SK-N-SH treated with all-trans-retinoic acid at 6 μM for 48 hours (cell line): ENCODE measurements around the gene ANKRD36.
"Not testable (repeated sequence)": the region's sequence is repeated elsewhere in the genome, so short reads cannot be mapped to it uniquely, and the experiment has no call there.

Source experiments
- ATAC-seq: fragments of 200-7000 bp; cut with Tn5 transposase; 3 replicates; pipeline ENCODE4 v1.9.1; 2020; ENCODE audit warnings: mild to moderate bottlenecking, moderate library complexity
- ARNTL ChIP-seq: fragments of 450-650 bp; formaldehyde crosslinking; IDR thresholded peaks from 2 replicates; pipeline ENCODE4 v1.5.0; 2020; ENCODE audit warnings: low read depth, mild to moderate bottlenecking, moderate library complexity, borderline replicate concordance
- OSR1 ChIP-seq: fragments of 250-450 bp; sonication (Bioruptor Pico); IDR thresholded peaks from 2 replicates; pipeline ENCODE4 v1.8.0; 2022; ENCODE audit warnings: moderate library complexity, mild to moderate bottlenecking, inconsistent platforms
- SNAI2 ChIP-seq: fragments of 250-450 bp; sonication (Bioruptor Pico); IDR thresholded peaks from 2 replicates; pipeline ENCODE4 v1.5.0; 2020; ENCODE audit warnings: mild to moderate bottlenecking, moderate library complexity
- TOX ChIP-seq: fragments of 250-450 bp; sonication (Bioruptor Pico); IDR thresholded peaks from 2 replicates; pipeline ENCODE4 v1.8.0; 2021; ENCODE audit warnings: mild to moderate bottlenecking, moderate library complexity, borderline replicate concordance
- ZC3H10 ChIP-seq: fragments of 250-450 bp; sonication (Bioruptor Pico); IDR thresholded peaks from 2 replicates; pipeline ENCODE4 v1.5.1; 2021; ENCODE audit warnings: mild to moderate bottlenecking, moderate library complexity
- ZFP30 ChIP-seq: fragments of 450-650 bp; formaldehyde crosslinking; IDR thresholded peaks from 2 replicates; pipeline ENCODE4 v1.5.0; 2022; ENCODE audit warnings: mild to moderate bottlenecking, moderate library complexity
- ZNF70 ChIP-seq: fragments of 450-650 bp; formaldehyde crosslinking; IDR thresholded peaks from 2 replicates; pipeline ENCODE4 v1.5.0; 2020; ENCODE audit warnings: mild to moderate bottlenecking, moderate library complexity
- TF ChIP-seq, protein P1 (sequence below): fragments of 250-450 bp; sonication (Bioruptor Pico); IDR thresholded peaks from 2 replicates; pipeline ENCODE4 v1.8.0; 2021; ENCODE audit warnings: low read depth, mild to moderate bottlenecking, moderate library complexity, borderline replicate concordance

Gene ANKRD36

DNA sequence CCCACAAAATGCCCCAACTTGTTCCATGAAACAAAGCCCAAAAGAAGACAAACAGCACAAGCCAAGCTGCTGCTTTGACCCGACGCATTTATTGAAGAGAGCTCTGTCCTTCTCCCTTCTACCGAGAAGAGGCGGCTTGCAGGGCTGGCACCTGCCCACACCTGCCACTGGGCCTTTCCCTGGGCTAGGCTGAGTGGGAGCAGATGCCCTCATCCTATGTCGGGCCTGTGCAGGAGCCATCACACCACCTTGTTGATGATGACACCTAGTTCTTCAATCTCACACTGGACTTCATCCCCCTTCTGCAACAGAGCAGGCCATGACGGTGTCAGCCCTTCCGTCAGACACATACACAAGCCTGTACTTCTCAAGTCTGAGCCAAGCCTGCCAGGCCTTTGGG, 29.4 kb upstream of the ANKRD36 start:
- ATAC-seq: not testable (repeated sequence)

- not testable (repeated sequence) for ATAC-seq
Measured at GRCh38 chr2:97085093-97085492, 27.9 kb upstream of the ANKRD36 start.

- ATAC-seq: not testable (repeated sequence)
Measured at GRCh38 chr2:97088706-97089105, 24.2 kb upstream of the ANKRD36 start.

DNA sequence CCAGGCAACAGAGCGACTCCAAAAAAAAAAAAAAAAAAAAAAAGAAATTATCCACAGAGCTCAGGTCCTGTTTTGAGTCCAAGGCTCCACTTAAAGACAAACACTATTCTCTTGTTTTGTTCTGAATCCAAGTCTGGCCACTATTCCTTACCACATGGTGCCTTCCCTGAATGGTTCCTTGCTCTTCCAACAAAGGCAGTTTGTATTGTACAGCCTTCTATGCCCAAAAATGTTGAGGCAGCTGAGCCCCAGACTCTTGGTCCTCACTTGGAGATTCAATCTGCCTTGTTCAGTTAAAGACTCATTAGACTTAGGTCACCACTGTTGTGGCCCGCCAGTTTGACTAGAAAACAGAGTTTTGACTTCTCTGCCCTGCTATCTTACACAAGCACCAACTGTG, 20.0 kb upstream of the ANKRD36 start:
- ATAC-seq: not testable (repeated sequence)

DNA sequence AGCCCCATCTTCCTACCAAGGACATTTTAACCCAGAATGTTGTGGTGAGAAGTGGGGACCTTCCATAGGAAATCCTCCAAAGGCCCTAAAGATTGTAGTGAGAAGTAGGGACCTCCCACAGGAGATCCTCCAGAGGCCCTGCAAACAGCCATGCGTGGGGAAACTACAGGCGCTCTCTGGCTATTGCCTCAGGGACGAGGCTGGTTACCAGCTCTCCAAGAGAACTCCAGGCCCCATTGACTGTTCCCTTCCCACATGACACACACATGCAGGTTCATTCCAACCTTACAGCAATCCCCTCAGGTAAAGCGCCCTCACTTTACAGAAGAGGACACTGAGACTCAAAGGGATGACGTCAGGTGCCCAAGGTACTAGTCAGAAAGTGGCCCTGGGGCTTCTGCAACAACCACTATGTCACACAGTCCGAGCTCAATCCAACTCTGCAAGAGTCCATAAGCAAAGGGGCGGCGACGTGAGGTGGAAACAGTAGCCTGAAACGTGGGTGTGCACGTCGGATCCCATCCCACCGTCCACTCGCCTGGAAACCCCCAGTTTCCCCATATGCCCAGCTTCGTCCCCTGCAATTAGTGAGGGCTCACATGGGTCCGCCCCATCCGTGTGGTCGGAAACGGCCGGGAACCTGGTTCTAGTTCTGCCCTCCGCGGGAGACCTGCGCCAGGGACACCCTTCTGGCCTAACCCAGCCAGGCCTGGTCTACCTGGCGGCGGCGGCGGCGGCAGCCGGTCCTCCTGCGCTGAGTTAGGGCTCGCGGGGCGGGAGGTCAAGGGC, 18.8 kb upstream of the ANKRD36 start:
- peak; percentile 57 for ATAC-seq

DNA sequence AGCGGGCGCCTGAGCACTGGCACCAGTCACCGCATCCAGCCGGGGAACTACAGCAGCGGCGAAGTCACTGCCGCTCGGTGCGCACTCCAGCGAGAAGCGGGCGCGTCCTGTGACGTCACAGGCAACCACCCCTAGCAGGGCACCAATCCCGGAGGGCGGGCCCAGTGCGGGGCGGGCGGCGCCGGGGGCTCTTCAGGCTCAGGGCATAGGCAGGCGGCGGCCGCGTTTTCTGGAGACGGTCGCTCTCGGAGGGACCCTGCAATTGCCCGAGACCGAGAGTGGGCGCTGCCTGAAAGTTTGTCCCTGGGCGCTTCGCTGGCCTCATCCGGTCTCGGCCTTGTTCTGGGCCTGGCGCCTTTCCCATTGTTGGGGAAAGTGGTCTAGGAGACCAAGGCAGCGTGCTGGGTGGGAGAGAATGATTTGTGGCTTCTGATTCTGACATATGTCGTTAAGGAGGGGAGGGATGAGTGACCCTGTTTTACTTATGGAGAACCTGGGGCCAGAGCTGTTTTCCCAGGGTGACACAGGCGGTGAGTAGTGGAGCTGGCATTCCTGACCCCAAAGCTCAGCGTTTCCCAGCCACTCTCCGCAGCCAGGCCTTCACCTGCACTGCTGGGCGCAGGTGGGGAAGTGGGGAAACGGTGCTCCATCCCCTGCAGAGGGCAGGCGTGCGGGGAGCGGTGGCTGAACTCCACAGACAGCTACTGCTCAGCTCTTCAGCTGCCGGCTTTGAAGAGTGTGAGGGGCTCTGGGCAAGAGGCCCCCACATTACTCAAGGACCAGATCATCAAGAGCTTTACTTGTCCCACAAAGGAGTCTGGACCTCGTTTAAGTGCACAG, 18.0 kb upstream of the ANKRD36 start, which contains the start of gene FAHD2B:
Gene FAHD2B (minus strand): TSS at position 111 of the 840 bp plus-strand sequence. CDS start 3,176 bp downstream, outside the sequence.
- ATAC-seq: peak; percentile 95

DNA sequence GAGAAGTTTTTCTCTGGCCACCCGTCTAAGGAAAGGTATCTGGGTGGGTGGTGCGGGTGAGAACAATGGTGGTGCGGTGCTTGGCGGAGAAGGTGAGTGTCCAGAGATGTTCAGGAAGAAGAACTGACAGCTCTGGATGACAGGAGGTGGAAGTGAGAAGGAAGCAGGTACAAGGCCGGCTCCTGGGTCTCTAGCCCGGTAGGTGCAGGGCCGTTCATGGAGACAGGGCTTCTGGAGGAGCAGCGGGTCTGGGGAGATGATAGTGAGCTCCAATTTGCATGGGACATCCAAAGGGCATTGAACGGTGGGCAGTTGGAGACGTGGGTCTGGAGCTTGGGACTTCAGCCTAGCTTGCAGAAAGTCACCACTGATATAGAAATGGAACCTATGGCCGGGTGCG, 17.3 kb upstream of the ANKRD36 start:
- ATAC-seq: no peak
- TF ChIP-seq SNAI2 (no peak), ARNTL (no peak), TOX (CRISPR knock-in tag) (no peak), ZC3H10 (no peak), ZFP30 (CRISPR knock-in tag) (no peak), ZNF70 (CRISPR knock-in tag) (no peak), OSR1 (CRISPR knock-in tag) (no peak)

- not testable (repeated sequence) for ATAC-seq
Measured at GRCh38 chr2:97098786-97099372, 14.1 kb upstream of the ANKRD36 start.

DNA sequence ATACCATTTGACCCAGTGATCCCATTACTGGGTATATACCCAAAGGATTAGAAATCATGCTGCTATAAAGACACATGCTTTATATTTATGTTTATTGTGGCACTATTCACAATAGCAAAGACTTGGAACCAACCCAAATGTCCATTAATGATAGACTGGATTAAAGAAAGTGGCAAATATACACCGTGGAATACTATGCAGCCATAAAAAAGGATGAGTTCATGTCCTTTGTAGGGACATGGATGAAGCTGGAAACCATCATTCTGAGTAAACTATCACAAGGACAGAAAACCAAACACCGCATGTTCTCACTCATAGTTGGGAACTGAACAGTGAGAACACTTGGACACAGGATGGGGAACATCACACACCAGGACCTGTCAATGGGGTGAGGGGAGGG, 6.1 kb upstream of the ANKRD36 start:
- ATAC-seq: not testable (repeated sequence)

GRCh38 chr2:97111246-97111645, 1.7 kb upstream of the ANKRD36 start:
- not testable (repeated sequence) for ATAC-seq

DNA sequence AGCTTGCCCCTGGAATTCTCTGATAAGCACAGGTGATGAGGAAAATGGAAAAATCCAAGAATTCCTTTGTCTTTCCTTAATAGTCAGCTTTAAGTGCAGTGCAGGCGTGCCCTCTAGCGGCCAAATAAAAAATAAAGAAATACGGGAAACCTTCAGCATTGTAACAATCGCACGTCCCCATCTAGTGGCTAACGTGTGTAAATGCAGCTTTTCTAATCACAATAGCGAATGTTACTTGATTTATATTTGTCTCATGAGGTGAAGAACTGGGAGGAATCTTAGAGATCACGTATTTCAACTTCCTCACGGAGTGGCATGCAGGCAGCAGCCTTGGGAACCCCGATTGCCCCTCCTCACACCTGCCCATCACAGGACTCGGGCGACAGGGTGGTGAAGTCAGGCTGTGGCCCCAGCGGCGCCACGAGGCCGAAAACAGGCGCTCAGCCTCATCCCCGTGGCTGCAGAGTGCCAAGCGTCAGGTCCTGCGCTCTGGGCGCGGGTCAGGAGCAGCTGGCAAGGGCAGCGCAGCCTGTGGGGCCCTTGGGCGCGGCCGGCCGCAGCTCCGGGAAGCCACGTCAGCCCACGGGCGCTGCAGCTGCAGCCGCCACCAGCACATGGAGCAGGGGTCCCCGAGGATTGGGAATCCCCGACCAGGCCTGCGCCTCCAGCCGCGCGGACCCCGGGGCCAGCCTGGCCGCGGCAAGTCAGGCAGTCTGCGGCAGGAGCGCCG, 468 bp upstream of the ANKRD36 start:
- peak; percentile 72 for ATAC-seq
- TF ChIP-seq, protein P1, sequence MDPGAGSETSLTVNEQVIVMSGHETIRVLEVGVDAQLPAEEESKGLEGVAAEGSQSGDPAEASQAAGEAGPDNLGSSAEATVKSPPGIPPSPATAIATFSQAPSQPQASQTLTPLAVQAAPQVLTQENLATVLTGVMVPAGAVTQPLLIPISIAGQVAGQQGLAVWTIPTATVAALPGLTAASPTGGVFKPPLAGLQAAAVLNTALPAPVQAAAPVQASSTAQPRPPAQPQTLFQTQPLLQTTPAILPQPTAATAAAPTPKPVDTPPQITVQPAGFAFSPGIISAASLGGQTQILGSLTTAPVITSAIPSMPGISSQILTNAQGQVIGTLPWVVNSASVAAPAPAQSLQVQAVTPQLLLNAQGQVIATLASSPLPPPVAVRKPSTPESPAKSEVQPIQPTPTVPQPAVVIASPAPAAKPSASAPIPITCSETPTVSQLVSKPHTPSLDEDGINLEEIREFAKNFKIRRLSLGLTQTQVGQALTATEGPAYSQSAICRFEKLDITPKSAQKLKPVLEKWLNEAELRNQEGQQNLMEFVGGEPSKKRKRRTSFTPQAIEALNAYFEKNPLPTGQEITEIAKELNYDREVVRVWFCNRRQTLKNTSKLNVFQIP (CRISPR knock-in tag): 0 out of 2 replicates have a peak, but pooled peaks have one; percentile 12

DNA sequence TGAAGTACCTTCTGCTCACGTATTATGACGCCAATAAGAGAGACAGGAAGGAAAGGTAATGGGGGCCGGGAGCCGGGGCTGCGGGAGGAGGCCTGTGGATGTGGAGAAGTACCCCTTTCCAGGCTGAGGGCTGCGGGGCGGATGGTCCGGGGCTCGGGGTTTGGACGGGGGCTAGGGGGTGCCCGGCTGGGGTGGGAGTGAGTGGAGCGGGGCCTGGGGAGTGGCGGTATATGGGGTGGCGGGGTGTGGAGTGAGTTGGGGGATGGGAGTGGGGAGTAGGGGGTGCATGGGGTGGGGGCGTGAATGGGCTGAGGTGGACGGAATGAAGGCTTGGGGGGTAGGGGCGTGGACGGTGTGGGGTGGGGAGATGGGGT, 916 bp downstream of the ANKRD36 start:
- ATAC-seq: not testable (repeated sequence)

GRCh38 chr2:97129090-97129489, 16.1 kb downstream of the ANKRD36 start:
- ATAC-seq: not testable (repeated sequence)

- not testable (repeated sequence) for ATAC-seq
Measured at GRCh38 chr2:97144016-97144415, 31.1 kb downstream of the ANKRD36 start.

- not testable (repeated sequence) for ATAC-seq
Measured at GRCh38 chr2:97166548-97166947, 53.6 kb downstream of the ANKRD36 start.

DNA sequence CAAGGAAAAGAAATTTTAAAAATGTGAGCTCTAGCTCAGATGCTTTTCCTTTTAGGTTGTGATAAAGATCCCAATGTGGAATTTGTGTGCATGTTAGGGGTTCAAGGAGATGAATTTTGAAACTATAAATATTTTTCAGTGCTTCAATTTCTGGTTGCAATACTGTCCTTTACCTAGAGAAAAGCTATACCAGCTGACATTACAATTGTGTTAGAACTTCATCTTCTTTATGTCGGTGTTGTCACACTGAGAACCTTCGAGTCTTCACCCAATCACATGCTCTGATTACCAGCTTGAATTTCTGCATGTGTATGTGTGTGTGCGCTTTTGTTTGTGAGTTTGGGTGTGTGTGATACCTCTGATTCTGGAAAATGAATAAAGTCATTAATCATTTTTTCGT, 55.0 kb downstream of the ANKRD36 start:
- not testable (repeated sequence) for ATAC-seq

- not testable (repeated sequence) for ATAC-seq
Measured at GRCh38 chr2:97168583-97168982, 55.6 kb downstream of the ANKRD36 start.

DNA sequence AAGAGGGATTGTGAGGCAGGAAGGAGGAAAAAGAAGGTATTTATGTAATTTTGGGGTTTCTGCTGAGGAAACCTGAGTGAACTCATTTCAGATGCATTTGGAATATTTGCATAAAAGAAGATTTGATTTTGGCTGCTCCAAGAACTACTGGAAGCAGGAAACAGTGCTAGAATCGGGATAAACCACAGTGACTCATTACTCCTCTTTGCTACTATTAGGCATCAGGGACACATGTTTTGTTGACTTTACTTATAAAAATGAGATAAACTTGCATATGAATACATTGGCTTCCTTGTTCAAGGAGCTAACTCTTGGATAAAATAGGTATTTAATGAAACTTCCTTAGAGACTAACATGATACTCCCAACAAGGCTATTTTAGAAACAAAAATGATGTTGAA, 67.4 kb downstream of the ANKRD36 start:
- ATAC-seq: not testable (repeated sequence)
